Measurements from ENCODE around the gene TARBP1. TPM values are rescaled to one million over a fixed set of nuclear protein-coding genes. Genes with fewer than 3 reads are reported as not detected.

Gene TARBP1
- total and polyA plus RNA-seq, 3 donors from 2014 or later, result 29.5 to 39.8 (median 31.3) TPM

- TF ChIP-seq POLR2A (IDR thresholded peaks at IDR 0.05), result no peak
- peak; percentile 28 to 60 (median 42) for TF ChIP-seq CTCF (IDR thresholded peaks at IDR 0.05)
- intact Hi-C loops (cut with DNase I; ENCODE audit: low total_unique reads), result no loop called here
- Histone ChIP-seq H3K4me1 (no peaks in the 10 kb centered on the region), H3K27ac (no peak overlapping the region), H3K36me3 (ENCODE audit: low read depth, missing control alignments) (no peaks in the 10 kb centered on the region), H3K27me3 (no peaks in the 10 kb centered on the region), H3K4me3 (no peak overlapping the region), H3K9me3 (no peaks in the 10 kb centered on the region)
- 46 to 53% methylated on average over 12 of the region's 12 CpGs for WGBS, 2 donors
- no peak for DNase-seq
These were observed 8.2 kb upstream of the TARBP1 start for GRCh38 chr1:234486858-234487840.

GRCh38 chr1:234484991-234485739 is 6.2 kb upstream of the TARBP1 start:
- TF ChIP-seq POLR2A (IDR thresholded peaks at IDR 0.05) (no peak), CTCF (IDR thresholded peaks at IDR 0.05) (no peak)
- WGBS, 2 donors, result 76 to 86% methylated on average over 17 of the region's 17 CpGs
- Histone ChIP-seq H3K9me3 (no peaks in the 10 kb centered on the region), H3K27me3 (no peaks in the 10 kb centered on the region), H3K4me3 (no peak overlapping the region), H3K4me1 (no peaks in the 10 kb centered on the region), H3K36me3 (ENCODE audit: low read depth, missing control alignments) (no peaks in the 10 kb centered on the region), H3K27ac (no peak overlapping the region)
- DNase-seq, result no peak
- intact Hi-C loops (cut with DNase I; ENCODE audit: low total_unique reads), result no loop called here

GRCh38 chr1:234484218-234484617 is 5.2 kb upstream of the TARBP1 start:
- Histone ChIP-seq H3K36me3 (ENCODE audit: low read depth, missing control alignments) (no peaks in the 10 kb centered on the region), H3K4me1 (no peaks in the 10 kb centered on the region), H3K27ac (no peak overlapping the region), H3K4me3 (no peak overlapping the region), H3K9me3 (no peaks in the 10 kb centered on the region), H3K27me3 (no peaks in the 10 kb centered on the region)
- TF ChIP-seq POLR2A (IDR thresholded peaks at IDR 0.05) (no peak), CTCF (IDR thresholded peaks at IDR 0.05) (no peak)
- intact Hi-C loops (cut with DNase I; ENCODE audit: low total_unique reads), result no loop called here
- no peak for DNase-seq
- 77 to 82% methylated on average over 3 of the region's 3 CpGs for WGBS, 2 donors

- 87 to 90% methylated on average over 5 of the region's 5 CpGs for WGBS, 2 donors
- no peak for DNase-seq
- H3K27me3 ChIP-seq, result no peaks in the 10 kb centered on the region
- no peak overlapping the region for H3K27ac ChIP-seq
- TF ChIP-seq CTCF (IDR thresholded peaks at IDR 0.05), result no peak
- no peak for TF ChIP-seq POLR2A (IDR thresholded peaks at IDR 0.05)
- H3K36me3 ChIP-seq (ENCODE audit: low read depth, missing control alignments), result no peaks in the 10 kb centered on the region
- intact Hi-C loops (cut with DNase I; ENCODE audit: low total_unique reads), result no loop called here
- no peaks in the 10 kb centered on the region for H3K9me3 ChIP-seq
- H3K4me1 ChIP-seq, result peaks cover 7% of the 10 kb centered on the region
- H3K4me3 ChIP-seq, result no peak overlapping the region
These were observed 2.8 kb upstream of the TARBP1 start for GRCh38 chr1:234481771-234482170.

All from testis (tissue), 3 donors.